Stimulated activated CD4-positive, alpha-beta T cell treated with anti-CD3 and anti-CD28 coated beads, Interleukin-12 subunit alpha, Interleukin-12 subunit beta, amount 100 ng/mL, for 24 hours (primary cell): ENCODE data around the gene CAV1.

Experiments
- DNase-seq, 2 experiments: peaks; one replicate each; pipeline ENCODE4 v3.0.0-alpha.2; 2020; ENCODE audit warnings: low read depth in 2 of 2

Gene CAV1

GRCh38 chr7:116530107-116530820 is 5.4 kb downstream of the CAV1 start:
- DNase-seq: no peak

- DNase-seq: no peak
These were observed 7.4 kb downstream of the CAV1 start for GRCh38 chr7:116532102-116532688.

- DNase-seq: no peak
These were observed 10.0 kb downstream of the CAV1 start for GRCh38 chr7:116534790-116535189.

GRCh38 chr7:116535416-116535815 is 10.6 kb downstream of the CAV1 start:
- DNase-seq: no peak

- DNase-seq: no peak
These were observed 13.3 kb downstream of the CAV1 start for GRCh38 chr7:116538138-116538537.

- no peak for DNase-seq
These were observed 15.0 kb downstream of the CAV1 start for GRCh38 chr7:116539879-116540278.

GRCh38 chr7:116540743-116541142 is 15.9 kb downstream of the CAV1 start:
- no peak for DNase-seq

- DNase-seq: no peak
These were observed 17.1 kb downstream of the CAV1 start for GRCh38 chr7:116541951-116542350.

- DNase-seq: no peak
These were observed 17.8 kb downstream of the CAV1 start for GRCh38 chr7:116542618-116543017.

- no peak for DNase-seq
These were observed 18.8 kb downstream of the CAV1 start for GRCh38 chr7:116543664-116544063.

GRCh38 chr7:116544487-116544886 is 19.7 kb downstream of the CAV1 start:
- no peak for DNase-seq

- DNase-seq: no peak
These were observed 20.7 kb downstream of the CAV1 start for GRCh38 chr7:116545411-116545993.

- no peak for DNase-seq
These were observed 21.2 kb downstream of the CAV1 start for GRCh38 chr7:116546054-116546453.

GRCh38 chr7:116546916-116547315 is 22.1 kb downstream of the CAV1 start:
- no peak for DNase-seq

GRCh38 chr7:116547347-116547746 is 22.5 kb downstream of the CAV1 start:
- no peak for DNase-seq

- DNase-seq: no peak
These were observed 23.7 kb downstream of the CAV1 start for GRCh38 chr7:116548506-116548905.

- DNase-seq: no peak
These were observed 24.5 kb downstream of the CAV1 start for GRCh38 chr7:116549370-116549769.

GRCh38 chr7:116551692-116552091 is 26.9 kb downstream of the CAV1 start:
- no peak for DNase-seq

- DNase-seq: no peak
These were observed 27.8 kb downstream of the CAV1 start for GRCh38 chr7:116552602-116553001.

GRCh38 chr7:116553168-116553964 is 28.5 kb downstream of the CAV1 start:
- no peak for DNase-seq

- DNase-seq: no peak
These were observed 29.6 kb downstream of the CAV1 start for GRCh38 chr7:116554436-116554835.

- DNase-seq: no peak
These were observed 30.1 kb downstream of the CAV1 start for GRCh38 chr7:116554911-116555310.
